A673 (cell line): ENCODE measurements around the gene TMCC1.

Experiments
- CTCF ChIP-seq: fragments of 300-800, 200-600 bp; sonication (generic); conservative IDR thresholded peaks from 2 replicates; pipeline ENCODE4 v1.5.1; 2017; ENCODE audit warnings: low read depth, mild to moderate bottlenecking, antibody characterized with exemption, low read length, moderate library complexity, mixed read lengths
- EZH2 ChIP-seq: fragments of 200-600 bp; sonication (generic); IDR thresholded peaks from 2 replicates; pipeline ENCODE4 v1.6.1; 2017; ENCODE audit warnings: borderline replicate concordance, low read depth, mild to moderate bottlenecking, mixed read lengths, antibody characterized with exemption, low read length; ENCODE audit not compliant: poor library complexity, severe bottlenecking

- TF ChIP-seq CTCF = no peak
- no peak for TF ChIP-seq EZH2
Measured at GRCh38 chr3:129692743-129693142, 200.8 kb downstream of the TMCC1 start.
